H4 (cell line): ENCODE data around the gene PPP1R15B. TPM values are rescaled to one million over a fixed set of nuclear protein-coding genes. Genes with fewer than 3 reads are reported as not detected.
A peak's percentile ranks its signal among the peaks of the same experiment; 100 is the strongest.

Source experiments
- DNase-seq: peaks from one replicate; pipeline ENCODE4 v3.0.0-alpha.2; 2015; ENCODE audit warnings: low spot score
- total RNA-seq: library from RNA; depleted of rRNA; stranded (reverse); fragments of >200 nt; shearing (Covaris generic); gene quantifications from 2 replicates; pipeline ENCODE4 v1.2.3, GENCODE V29; 2014; rRNA removed

Gene PPP1R15B
- total RNA-seq: 17.9 and 19.2 TPM in 2 replicates

DNA sequence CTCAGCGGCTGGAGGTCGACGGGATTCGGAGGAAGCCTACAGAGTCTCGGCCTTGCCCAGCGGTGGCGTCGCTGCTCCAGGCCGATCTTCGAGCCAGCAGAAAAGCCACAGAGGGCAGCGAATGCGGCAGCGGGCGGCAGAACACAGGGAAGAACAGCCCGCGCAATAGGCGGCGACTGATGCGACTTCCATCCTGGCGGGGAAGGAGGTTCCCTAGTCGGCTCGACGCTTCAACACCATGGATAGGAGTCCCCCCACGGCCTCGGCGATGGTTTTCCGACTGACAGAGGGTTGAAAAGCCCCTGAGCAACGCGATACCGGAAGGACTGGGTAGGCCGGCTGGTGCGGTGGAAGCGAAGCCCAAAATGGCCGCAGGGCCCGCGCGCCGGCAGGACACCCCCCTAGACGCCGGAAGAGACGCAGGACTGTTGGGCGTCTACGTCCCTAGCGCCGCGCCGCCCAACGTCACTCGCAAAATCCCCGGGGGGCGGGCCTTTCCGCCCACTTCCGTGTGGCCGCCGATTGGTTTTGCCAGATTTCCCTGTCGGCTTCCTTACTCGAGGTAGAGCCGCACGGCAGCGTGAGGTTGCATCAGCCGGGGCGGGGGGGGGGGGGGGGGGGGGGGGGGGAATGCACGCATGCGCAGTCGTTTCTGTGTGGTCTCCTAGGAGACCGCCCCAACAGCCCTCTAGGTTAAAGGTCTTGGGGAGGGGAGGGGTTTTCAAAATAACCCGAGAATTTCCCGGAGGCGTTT, at the start of gene PPP1R15B:
Gene PPP1R15B (minus strand): TSS at position 367 of the 754 bp plus-strand sequence. CDS start 406 bp downstream, outside the sequence.
- peak; percentile 94 for DNase-seq

DNA sequence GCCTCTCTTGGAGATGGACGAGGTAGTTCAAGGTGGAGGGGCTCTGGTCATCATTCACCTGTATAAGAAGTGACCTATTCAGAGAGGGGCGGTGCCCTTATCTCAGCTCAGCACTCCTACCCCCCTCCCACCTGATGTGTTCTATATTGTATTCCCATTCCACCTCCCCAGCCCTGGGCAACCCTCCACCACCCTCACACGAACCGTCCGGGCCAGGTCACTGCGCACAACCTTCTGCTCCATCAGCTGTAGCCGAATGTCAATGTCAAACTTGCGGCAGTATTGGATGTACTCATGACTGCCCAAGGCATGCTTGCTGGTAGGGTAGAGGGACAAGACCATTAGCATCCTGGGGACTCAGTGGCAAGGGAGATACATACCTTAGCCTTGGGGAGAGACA, 48.7 kb upstream of the PPP1R15B start:
- no peak for DNase-seq

DNA sequence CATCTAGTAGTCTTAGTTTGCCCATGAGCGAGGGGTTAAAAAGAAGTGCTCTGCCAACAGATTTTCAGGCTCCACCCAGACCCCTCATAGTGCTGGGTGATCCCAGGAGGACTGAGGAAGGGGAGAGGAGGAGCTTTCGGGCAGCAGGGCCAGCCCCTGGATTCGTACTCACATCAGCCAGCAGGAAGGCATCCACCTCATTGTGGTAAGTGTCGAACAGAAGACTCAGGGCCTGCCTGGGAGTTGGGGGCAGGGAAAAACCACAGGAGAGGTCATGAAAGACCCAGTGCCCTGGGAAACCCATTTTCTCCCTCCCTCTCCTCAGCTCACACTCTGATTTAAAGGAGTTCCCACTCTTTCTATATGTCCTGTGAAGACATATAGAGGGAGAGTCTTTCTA, 48.1 kb upstream of the PPP1R15B start:
- DNase-seq: no peak

DNA sequence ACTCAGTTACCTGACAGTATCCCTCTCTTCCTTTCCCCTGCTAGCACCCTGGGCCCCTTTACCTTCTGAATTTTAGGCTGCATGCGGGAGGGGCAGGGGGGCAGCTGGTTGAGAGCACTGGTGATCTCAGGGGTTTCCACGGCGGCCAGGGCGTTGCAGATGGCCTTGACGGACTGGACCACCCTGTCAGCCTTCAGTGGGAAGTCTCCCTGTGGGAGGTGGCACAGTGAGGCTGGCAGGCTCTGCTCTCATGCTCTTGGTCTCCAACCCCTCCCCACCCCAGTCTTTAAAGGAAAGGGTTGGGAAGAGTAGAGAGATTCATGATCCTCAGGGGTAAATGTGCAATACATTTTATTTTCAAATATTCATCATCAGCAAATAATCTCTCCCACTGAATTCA, 46.0 kb upstream of the PPP1R15B start:
- no peak for DNase-seq

DNA sequence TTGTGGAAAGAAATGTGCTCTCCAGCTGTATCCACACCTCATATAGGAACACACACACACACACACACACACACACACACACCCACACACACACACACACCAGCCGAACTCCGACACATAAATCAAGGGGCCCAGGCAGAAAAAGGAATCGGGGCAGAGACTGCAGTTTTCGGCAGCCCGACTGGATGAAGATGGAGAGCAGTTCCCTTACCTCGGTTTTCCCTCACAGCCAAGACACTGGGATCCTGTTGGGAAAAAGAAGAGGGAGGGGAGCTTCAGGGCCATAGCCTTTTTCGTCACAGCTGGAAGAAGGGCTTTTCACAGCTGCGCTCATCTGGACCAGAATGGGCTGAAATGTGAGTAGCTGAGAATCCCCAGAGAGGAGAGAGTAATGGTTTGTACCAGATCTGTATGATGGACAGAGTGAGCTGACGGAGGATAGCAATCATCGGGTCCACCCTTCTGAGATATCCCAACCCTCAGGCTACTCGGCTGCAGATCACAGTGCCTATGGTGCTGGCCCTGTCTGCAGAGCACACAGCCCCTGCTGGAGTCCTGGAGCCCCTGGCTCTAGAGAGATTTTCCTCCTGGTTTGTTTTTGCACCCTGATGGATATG, 45.3 kb upstream of the PPP1R15B start:
- DNase-seq: no peak

DNA sequence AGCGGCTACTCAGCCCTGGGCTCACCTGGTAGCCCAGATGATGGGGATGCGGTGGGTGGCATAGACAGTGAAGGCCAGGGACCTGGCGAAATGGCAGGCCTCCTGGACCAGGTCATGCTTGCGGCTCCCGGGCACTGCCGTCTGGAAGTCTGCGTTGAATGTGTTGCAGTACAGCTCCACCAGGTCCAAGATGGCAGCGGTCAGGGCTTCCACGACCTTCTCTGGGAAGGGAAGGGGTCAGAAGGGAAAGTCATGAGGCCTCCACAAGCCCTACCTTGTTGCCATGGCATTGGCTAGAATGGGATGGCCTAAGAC, 44.2 kb upstream of the PPP1R15B start:
- DNase-seq: no peak

DNA sequence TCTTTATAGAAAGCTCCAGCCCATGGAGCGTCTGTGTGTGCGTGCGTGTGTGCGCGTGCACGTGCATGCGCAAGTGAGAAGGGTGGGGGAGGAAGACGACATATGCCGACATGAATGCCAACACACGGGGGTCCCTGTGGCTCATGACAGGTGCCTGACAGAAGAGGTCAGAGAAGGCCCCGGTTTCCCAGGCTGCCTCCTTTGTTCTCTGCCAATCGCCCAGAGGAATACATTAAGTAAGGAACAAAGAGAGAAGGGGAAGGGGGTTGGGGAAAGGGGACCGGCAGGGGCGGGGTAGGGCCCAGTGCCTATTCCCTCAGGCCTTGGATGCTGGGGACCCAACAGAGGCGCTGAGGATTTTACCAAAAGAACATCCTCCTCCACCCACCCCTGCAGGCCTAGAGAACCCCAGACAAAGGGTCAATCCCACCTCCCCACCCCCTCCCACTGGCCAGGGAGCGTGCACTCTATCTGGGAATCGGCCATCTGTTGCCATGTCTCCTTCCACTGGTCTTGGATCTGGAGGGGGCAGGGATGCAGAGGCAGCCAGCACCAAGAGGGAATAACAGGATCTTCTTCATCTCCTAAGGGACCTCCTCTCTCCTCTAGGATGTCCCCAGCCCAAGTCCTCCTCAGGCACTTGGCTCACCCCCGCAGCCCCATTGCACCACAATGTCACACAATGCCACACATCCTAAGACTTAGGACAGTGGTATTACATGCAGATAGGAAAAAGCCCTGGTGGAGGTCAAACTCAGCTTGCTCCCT, 43.6 kb upstream of the PPP1R15B start:
- DNase-seq: no peak

DNA sequence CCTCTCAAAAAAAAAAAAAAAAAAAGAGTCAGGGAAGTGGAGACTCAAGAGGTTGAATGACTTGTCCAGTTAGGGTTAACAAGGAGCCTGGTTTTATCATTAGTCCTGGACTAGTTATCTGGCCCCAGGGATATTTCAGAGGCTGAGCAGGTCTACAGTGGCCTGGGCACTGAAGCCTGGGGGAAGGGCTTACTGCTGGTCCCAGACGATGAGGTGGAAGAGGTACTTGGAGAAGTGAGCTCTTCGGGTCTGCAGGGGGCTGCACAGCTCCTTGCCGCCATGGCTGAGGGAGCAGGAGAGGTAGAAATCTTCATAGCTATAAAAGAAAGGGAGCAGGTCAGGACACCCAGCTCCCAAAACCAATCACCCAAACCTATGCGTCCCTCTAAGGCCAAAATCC, 42.9 kb upstream of the PPP1R15B start:
- no peak for DNase-seq

DNA sequence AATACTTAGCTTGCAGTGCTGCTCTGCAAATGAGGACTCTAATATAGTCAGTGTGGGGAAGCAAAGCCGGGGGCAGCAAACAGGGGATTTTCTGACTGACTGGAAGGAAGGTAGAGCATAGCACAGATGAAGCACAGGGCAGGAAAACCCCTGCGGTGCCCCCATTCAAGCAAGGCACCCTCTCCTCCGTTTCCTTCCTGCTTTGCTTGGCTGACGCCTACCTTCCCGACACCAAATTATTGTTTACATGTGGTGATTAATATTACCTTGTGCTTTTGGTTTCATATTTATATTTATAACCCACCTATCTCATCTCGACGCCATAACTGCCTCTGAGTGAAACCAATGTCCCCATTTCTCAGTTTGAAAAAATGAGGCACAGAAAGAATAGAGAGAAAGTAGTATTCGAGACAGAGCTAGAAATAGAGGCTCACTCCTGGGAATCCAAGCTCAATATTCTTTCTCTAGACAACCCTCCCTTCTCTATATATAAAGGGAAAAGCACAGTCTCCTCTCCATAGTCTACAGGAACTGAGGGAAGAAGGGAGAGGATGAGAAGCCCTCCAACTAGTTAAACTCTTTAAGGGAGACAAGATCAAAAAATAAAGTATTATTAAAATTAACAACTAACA, 41.6 kb upstream of the PPP1R15B start:
- no peak for DNase-seq

DNA sequence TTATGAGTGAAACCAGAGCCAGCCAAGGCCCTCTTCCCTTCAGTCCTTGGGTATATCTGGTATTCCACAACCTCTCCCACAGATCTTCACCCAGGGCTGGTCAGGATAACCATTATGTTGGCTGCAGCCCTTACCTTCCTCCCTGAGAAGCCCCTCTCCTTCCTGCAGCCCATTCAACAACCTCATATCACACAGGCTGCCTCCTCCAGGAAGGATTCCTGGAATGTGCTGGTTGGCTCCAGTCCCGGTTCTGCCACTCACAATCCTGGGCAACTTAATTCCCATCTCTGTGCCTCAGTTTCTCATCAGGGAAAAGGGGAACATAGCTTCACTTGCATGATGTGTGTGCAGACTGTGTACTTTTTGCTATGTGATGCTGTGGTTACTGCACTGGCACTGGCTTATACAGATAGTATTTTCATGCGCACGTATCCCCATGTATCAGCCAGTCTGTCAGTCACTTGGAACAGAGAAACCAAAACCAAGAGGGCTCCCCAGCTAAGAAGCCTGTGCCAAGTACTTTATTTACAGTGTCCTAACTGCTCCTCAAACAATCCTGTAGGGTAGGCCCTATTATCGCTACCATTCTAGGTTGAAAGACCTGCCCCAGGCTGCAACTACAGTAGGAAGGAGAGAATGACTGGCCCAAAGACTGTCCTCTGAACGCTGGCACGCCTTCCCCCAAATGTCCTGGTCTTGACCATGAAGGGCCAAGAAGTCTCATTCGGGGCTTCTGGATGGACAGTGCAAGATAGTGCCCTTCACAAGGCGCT, 39.9 kb upstream of the PPP1R15B start:
- no peak for DNase-seq

DNA sequence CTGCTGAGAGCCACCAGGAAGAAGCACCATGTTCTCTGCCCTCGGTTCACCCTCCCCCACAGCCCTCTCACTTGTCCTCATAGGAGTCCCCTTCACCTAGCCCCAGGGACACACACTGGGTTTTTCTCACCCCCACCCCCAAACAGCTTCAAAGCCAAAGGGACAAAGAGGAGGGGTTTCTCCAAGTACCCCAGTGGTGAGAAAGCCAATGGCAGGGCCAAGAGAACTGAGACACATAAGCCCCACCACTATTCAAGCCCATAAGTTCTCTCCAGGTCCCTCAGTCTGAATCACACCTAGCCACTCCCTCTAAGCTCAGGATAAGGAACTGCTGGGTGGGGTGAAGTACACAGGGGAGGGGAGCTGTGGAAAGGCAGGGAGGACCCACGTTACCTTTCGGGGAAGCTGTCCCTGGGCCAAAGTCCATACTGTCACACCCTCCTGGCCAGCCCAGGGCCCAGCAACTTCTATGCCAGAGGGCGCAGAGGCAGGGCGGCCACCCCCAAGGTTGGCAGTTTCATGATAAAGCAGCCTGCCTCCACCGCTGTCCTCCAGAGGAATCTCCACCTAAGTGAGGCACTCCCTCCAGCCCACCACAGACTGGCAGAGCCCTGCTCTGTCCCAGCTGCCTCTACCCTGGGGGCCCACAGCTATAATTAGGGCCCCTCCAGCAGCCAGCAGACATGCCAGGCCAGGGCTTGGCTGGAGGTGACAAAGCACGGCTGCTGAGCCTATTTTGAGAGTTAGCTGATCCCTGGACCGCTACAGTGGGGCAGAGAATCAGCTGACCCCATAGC, 39.0 kb upstream of the PPP1R15B start:
- no peak for DNase-seq

DNA sequence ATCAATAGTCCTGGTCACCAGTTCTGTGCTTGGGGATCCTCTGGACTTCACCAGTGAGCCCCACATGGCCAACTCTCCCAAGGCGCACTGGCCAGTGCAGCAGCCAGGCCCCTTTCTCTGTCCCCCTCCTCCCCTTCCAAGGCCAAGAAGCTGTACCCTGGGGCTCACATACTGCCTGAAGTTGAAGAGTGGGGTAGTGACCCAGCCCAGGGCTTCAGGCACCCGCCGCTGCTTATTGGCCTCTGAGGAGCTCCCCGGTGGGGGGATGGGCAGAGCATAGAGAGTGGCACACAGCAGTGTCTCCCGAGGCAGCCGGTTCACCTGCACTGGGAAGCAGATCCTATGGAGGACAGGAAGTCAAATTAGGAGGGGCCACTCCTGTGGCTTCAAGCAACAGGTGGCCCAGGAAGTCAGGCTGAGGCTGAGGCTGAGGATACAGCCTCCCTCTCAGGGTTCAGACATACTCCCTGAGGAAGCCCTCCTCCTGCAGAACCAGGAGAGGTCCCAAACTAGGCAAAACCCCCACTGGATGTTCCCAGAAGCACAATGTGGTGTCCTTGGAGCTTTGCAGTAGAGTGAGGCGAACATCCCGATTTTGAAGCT, 38.2 kb upstream of the PPP1R15B start:
- DNase-seq: no peak

DNA sequence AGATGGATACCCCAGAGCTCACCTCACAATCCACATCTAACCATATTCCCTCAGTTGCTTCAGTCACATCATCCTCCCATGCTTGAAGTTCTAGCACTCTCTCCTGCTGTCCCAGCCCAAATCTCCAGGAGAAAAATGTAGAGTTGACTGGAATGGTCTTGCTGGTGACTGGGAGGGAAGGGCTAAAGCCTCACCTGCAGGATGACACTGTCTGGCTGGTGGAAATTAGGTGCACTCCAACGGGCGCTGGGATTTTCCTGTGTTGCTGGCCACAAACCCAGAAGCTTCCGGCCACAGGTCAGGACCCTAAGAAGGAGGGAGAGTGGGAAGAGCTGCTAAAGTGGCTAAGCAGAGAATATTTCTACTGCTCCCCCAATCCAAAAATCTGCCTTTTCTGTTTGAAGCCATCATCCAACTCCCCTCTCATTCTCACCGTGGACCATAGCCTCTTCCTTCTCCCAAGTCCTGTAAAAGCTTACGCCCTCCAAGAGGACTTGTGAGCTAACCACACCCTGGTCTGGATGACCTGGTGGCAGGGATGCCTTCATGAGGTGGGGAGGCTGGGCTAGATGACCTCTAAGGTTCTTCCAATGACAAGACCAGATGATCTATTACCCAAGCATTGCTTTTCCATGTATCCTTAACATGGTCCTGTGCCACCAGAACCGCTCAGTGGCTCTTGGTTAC, 37.5 kb upstream of the PPP1R15B start:
- no peak for DNase-seq

DNA sequence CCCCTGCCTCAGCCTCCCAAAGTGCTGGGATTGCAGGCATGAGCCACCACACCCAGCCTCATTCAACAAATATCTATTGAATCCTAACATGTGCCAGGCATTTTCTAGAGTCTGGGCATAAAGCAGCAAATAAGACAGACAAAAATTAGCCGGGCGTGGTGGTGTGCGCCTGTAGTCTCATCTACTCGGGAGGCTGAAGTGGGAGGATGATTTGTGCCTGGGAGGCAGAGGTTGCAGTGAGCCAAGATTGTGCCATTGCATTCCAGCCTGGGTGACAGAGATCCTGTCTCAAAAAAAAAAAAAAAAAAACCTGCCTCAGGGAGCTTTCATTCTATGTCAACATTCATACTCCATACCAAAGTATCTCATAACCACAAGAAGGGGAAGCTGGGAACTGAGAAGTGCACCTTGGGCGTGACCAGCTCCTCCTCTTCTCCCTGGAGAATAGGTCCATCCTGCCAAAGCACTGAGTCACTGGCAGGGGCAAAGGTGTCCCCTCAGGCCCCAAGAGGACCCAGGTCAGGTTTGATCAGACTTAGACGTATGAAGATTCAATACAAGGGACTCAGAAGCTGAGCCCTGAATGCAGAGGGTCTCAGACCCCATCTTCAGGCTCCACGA, 36.8 kb upstream of the PPP1R15B start:
- no peak for DNase-seq

DNA sequence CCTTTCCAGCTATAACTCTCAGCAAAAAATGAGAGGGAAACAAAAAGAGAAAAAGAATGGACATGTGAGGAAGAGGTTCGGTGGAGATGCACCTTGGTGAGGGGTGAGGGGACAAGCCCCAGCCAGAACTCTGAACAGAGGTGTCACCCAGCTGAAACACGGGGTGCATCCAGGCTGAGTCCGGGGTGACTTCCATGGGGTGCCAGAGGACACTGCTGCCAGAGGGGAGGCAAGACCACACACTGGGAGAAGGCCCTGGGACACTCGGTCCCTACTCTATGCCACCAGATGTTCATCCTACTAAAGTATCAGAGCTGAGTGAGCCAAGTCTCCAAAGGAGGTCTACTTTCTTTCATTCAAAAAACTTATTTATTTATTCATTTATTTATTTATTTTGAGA, 36.1 kb upstream of the PPP1R15B start:
- DNase-seq: no peak

DNA sequence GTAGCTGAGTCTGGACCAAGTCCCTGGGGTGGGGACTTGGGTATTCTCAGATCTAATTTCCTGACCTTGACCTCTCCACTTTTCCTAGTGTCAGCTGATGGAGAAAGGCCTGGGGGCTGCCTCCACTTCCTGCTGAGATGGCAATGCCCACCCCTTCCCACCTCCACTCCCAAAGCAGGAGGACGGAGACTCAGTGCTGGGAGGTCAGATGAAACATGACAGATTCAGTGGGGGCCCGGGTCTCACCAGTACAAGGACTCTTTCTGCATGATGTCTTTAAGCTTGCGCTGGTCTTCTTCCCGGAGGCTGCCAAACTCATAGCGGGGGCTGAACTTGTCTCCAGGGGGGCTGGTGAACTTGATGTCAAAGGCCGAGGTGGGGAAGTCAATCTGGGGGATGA, 35.6 kb upstream of the PPP1R15B start:
- DNase-seq: no peak

DNA sequence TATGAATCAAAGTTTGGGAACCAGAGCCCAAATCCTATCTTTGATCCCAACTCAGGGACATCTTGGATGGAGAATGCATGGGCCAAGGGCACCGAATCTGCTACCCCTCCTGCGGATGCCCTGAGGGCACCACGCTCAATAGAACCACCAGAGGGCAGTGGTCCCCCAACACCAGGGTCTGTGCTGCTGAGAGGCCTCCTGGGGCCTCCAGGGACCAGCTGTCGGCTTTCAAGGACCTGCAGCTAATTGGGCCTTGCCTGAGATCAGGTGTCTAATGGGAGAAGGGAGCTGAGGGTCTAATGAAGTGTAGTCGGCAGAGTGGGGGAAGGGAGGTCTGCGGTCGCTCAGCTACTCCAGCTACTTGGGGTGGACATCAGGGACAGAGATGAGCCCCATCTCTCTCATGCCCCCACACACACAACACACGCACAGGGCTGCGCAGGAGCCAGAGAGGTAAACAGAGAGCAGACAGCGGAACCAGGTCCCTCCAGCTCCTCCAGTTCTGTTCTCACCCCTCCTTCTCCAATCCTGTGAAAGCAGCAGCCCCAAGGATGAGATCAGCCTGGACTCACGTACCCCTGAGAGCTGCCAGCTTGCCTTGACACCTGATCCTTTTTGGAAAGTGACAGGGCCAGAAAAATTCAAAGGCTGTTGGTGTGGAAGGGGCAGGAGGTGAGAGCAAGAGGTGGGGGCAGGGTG, 34.9 kb upstream of the PPP1R15B start:
- DNase-seq: no peak

DNA sequence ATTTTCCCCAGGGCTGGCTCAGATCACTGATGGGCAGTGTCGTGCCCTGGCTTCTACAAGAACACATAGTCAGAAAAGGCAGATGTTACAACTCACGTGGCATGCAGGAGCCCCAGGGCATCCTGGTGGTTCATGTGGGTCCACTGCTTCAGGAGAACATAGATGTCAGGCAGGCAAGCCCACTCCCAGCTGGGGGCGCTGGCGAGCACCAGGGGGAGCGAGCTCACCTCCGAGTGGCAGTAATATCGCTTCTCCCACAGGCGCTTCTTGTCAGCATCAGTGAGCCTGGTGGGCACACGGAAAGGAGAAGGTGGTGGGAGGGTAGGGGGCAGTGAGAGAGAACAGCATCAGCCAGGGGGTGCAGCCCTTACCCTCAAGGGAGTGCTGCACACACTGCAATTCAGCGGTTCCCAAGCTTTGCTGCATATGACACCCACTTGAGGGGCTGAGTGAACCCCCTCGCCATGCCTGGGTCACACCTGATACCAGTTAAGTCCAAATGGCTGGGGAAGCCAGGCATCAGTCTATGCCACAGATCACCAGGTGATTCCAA, 34.3 kb upstream of the PPP1R15B start:
- peak; percentile 32 for DNase-seq
